Endothelial cell of umbilical vein (primary cell): ENCODE results near the gene INHA. TPM values are rescaled to one million over a fixed set of nuclear protein-coding genes. Genes with fewer than 3 reads are reported as not detected.

Experiments
- BruUV-seq: library from RNA; stranded (reverse); fragments of 400-500 nt; replicated peaks from 2 replicates; lab custom pipeline; 2021; lab: Mats Ljungman, UMichigan
- CTCF ChIA-PET: fragments of 300-600, 350-600 bp; sonication (Branson Sonifier 250); formaldehyde crosslinking; loops from one replicate; lab custom pipeline; 2021; ENCODE audit warnings: antibody characterized with exemption, inconsistent platforms; lab: Charles Lee
- POLR2A ChIA-PET: fragments of 300-600, 350-600 bp; sonication (Branson Sonifier 250); formaldehyde crosslinking; loops from one replicate; lab custom pipeline; 2021; ENCODE audit warnings: antibody characterized with exemption, inconsistent platforms; lab: Charles Lee
- DNase-seq: peaks from one replicate; pipeline ENCODE4 v3.0.0-alpha.2; 2011; ENCODE audit warnings: low read depth, low spot score
- FAIRE-seq: peaks from 2 replicates; lab custom pipeline; 2011; peaks lifted over from hg19 to GRCh38; lab: Jason Lieb, UNC
- H2AFZ ChIP-seq: 2 replicates; pipeline ENCODE4 v1.6.0; 2012; ENCODE audit warnings: low read depth, low read length, control low read depth, inconsistent platforms
- H3K27ac ChIP-seq: 2 replicates; pipeline ENCODE4 v1.5.1; 2011; ENCODE audit warnings: low read depth, mild to moderate bottlenecking, control low read depth, low read length, moderate library complexity; ENCODE audit not compliant: insufficient read depth
- H3K27me3 ChIP-seq, 2 experiments: 2 replicates each; pipeline versions ENCODE4 v1.6.0 to v1.6.1; 2011; ENCODE audit warnings: low read length in 2 of 2, mixed read lengths in 1 of 2; ENCODE audit not compliant: control insufficient read depth in 2 of 2, insufficient read depth in 2 of 2
- H3K36me3 ChIP-seq, 2 experiments: 2 replicates in 1 of 2; 3 replicates in 1 of 2; pipeline ENCODE4 v1.5.1; 2011; ENCODE audit warnings: low read length in 2 of 2, mild to moderate bottlenecking in 1 of 2, moderate library complexity in 1 of 2; ENCODE audit not compliant: control insufficient read depth in 2 of 2, insufficient read depth in 2 of 2; ENCODE audit errors: extremely low read depth in 1 of 2
- H3K4me1 ChIP-seq: 3 replicates; pipeline ENCODE4 v1.5.1; 2011; ENCODE audit warnings: mild to moderate bottlenecking, low read length; ENCODE audit not compliant: control insufficient read depth, insufficient read depth; ENCODE audit errors: extremely low read depth
- H3K4me2 ChIP-seq: 2 replicates; pipeline ENCODE4 v1.6.1; 2011; ENCODE audit warnings: low read length, control low read depth, mixed read lengths; ENCODE audit not compliant: insufficient read depth
- H3K4me3 ChIP-seq, 3 experiments: fragments of 200-600 bp in 1 of 3; sonication (generic), shearing (Covaris generic) in 1 of 3; replicated peaks in 1 of 3; 2 replicates each; pipeline ENCODE4 v1.5.1; 2011 to 2016; ENCODE audit warnings: control low read depth in 3 of 3, low read length in 3 of 3, mild to moderate bottlenecking in 2 of 3, inconsistent platforms in 1 of 3, low read depth in 1 of 3, moderate library complexity in 1 of 3; ENCODE audit not compliant: insufficient read depth in 1 of 3
- H3K79me2 ChIP-seq: 2 replicates; pipeline ENCODE4 v1.6.0; 2012; ENCODE audit warnings: low read length, inconsistent platforms; ENCODE audit not compliant: control insufficient read depth, insufficient read depth
- H3K9ac ChIP-seq: replicated peaks from 2 replicates; pipeline ENCODE3; 2011; ENCODE audit warnings: low read length, control low read depth; ENCODE audit not compliant: insufficient read depth; ENCODE audit errors: extremely low read depth
- H3K9me1 ChIP-seq: replicated peaks from 3 replicates; pipeline ENCODE4 v1.6.0; 2011; ENCODE audit warnings: mild to moderate bottlenecking, low read length; ENCODE audit not compliant: control insufficient read depth, insufficient read depth; ENCODE audit errors: extremely low read depth
- H3K9me3 ChIP-seq: replicated peaks from 2 replicates; pipeline ENCODE4 v1.5.1; 2012; ENCODE audit warnings: low read length, inconsistent platforms; ENCODE audit not compliant: control insufficient read depth, insufficient read depth
- H4K20me1 ChIP-seq: replicated peaks from 2 replicates; pipeline ENCODE3; 2011; ENCODE audit warnings: mild to moderate bottlenecking, low read length; ENCODE audit not compliant: control insufficient read depth, insufficient read depth; ENCODE audit errors: extremely low read depth
- CTCF ChIP-seq, 2 donors: IDR thresholded peaks; 1 replicate in 1 of 2; 2 replicates in 1 of 2; pipeline ENCODE4 v1.5.1; 2011; ENCODE audit warnings: low read length in 2 of 2, mild to moderate bottlenecking in 2 of 2, moderate library complexity in 2 of 2, control low read depth in 1 of 2, inconsistent platforms in 1 of 2, low read depth in 1 of 2; ENCODE audit not compliant: insufficient read depth in 1 of 2; ENCODE audit errors: extremely low read depth in 1 of 2
- EZH2 ChIP-seq: IDR thresholded peaks from 2 replicates; pipeline ENCODE4 v1.6.1; 2012; ENCODE audit warnings: borderline replicate concordance, low read depth, mild to moderate bottlenecking, moderate library complexity, low read length, inconsistent platforms; ENCODE audit not compliant: severe bottlenecking
- FOS ChIP-seq: IDR thresholded peaks from 2 replicates; pipeline ENCODE4 v1.6.1; 2011; ENCODE audit warnings: mild to moderate bottlenecking, low read length, moderate library complexity, borderline replicate concordance; ENCODE audit not compliant: insufficient read depth
- GATA2 ChIP-seq: IDR thresholded peaks from 2 replicates; pipeline ENCODE4 v1.7.0; 2011; ENCODE audit warnings: low read depth, mild to moderate bottlenecking, moderate library complexity, mixed read lengths, low read length; ENCODE audit not compliant: insufficient read length, insufficient read depth
- JUN ChIP-seq: IDR thresholded peaks from 2 replicates; pipeline ENCODE4 v1.6.1; 2011; ENCODE audit warnings: borderline replicate concordance, low read depth; ENCODE audit not compliant: insufficient read length, insufficient read depth
- MAX ChIP-seq: IDR thresholded peaks from 2 replicates; pipeline ENCODE4 v1.6.1; 2011; ENCODE audit not compliant: insufficient read depth, insufficient read length
- MYC ChIP-seq: IDR thresholded peaks from one replicate; pipeline ENCODE4 v1.6.1; 2011; ENCODE audit warnings: mild to moderate bottlenecking, low read depth, low read length
- POLR2A ChIP-seq: IDR thresholded peaks from 2 replicates; pipeline ENCODE4 v1.6.1; 2012; ENCODE audit warnings: low read depth, mild to moderate bottlenecking, control low read depth, low read length
- POLR2AphosphoS5 ChIP-seq: IDR thresholded peaks from 2 replicates; pipeline ENCODE4 v1.6.1; 2012; ENCODE audit warnings: low read depth, mild to moderate bottlenecking, control low read depth, low read length, moderate library complexity; ENCODE audit not compliant: insufficient read depth
- dilution Hi-C: fragments of 300-500 bp; cut with MboI; formaldehyde crosslinking; loops from one replicate; pipeline ENCODE4 v1.15.0; 2019; ENCODE audit warnings: low sequenced_read_pairs; ENCODE audit not compliant: extremely low pct_ligation_motif_present
- intact Hi-C: fragments of 100-400 bp; cut with micrococcal nuclease; formaldehyde crosslinking; loops from one replicate; pipeline ENCODE4 v1.10.0; 2022
- polyA plus RNA-seq, 4 experiments: library from polyadenylated mRNA; depleted of rRNA in 3 of 4; stranded (reverse) in 3 of 4; unstranded in 1 of 4; fragments of >200 nt; gene quantifications; 2 replicates each; pipeline versions ENCODE4 v1.2.1 to v1.2.3, GENCODE V29; 2011 to 2012; ENCODE audit warnings: missing spikeins in 1 of 4
- total RNA-seq: library from RNA; stranded (reverse); gene quantifications from 2 replicates; pipeline ENCODE4 v1.2.3, GENCODE V29; 2021

The INHA gene
- total and polyA plus RNA-seq, 2 donors (not counting 3 experiments of a cell fraction or from before 2014, with no cell fraction given) = 0.06 TPM; not detected in 1

GRCh38 chr2:219603771-219604170, 31.7 kb downstream of the INHA start:
- Histone ChIP-seq H3K4me3 (no peak overlapping the region), H3K27ac (no peak overlapping the region), H4K20me1 (no peaks in the 10 kb centered on the region), H3K9me1 (no peaks in the 10 kb centered on the region), H3K36me3 (peaks cover 2 to 25% of the 10 kb centered on the region in 2 experiments), H2AFZ (no peak overlapping the region), H3K27me3 (no peaks in the 10 kb centered on the region), H3K9ac (no peak overlapping the region), H3K9me3 (no peaks in the 10 kb centered on the region), H3K79me2 (no peaks in the 10 kb centered on the region), H3K4me2 (no peak overlapping the region), H3K4me1 (no peaks in the 10 kb centered on the region)
- FAIRE-seq = no peak
- BruUV-seq = no TSS peak
- intact Hi-C loops = no loop called here
- TF ChIP-seq POLR2AphosphoS5 = no peak
- TF ChIP-seq POLR2A = no peak
- TF ChIP-seq MYC = no peak
- no peak for TF ChIP-seq FOS
- TF ChIP-seq CTCF (IDR thresholded peaks at IDR 0.05; ENCODE audit: extremely low read depth in 1 of 2, insufficient read depth in 1 of 2, low read depth in 1 of 2, low read length in 2 of 2) = no peak
- no peak for TF ChIP-seq MAX
- TF ChIP-seq GATA2 = no peak
- no peak for TF ChIP-seq JUN
- TF ChIP-seq EZH2 = no peak
- DNase-seq = no peak
- ChIA-PET CTCF (no interaction called here), POLR2A (no interaction called here)
- dilution Hi-C loops = no loop called here
